Uterus (tissue), 2 donors: Measurements from ENCODE around the gene DYNC1H1.

Experiments used
- CTCF ChIP-seq, 4 experiments: fragments of 200-600 bp in 2 of 4; fragments of 450-650 bp in 2 of 4; sonication (generic) in 2 of 4; IDR thresholded peaks; one replicate each; pipeline ENCODE4 v1.5.1; 2016 to 2019; ENCODE audit warnings: antibody characterized with exemption in 4 of 4, mild to moderate bottlenecking in 2 of 4, moderate library complexity in 1 of 4
- POLR2A ChIP-seq, 2 donors: fragments of 450-650 bp; IDR thresholded peaks; one replicate each; pipeline ENCODE4 v1.6.1; 2016; ENCODE audit warnings: antibody characterized with exemption in 2 of 2, mild to moderate bottlenecking in 1 of 2, moderate library complexity in 1 of 2

- no peak for TF ChIP-seq CTCF (IDR thresholded peaks at IDR 0.05)
- no peak for TF ChIP-seq POLR2A (IDR thresholded peaks at IDR 0.05)
These were observed 64.4 kb downstream of the DYNC1H1 start for GRCh38 chr14:102028733-102029132.
